Retinal pigment epithelial cell (primary cell): ENCODE data around the gene HSPD1.
A peak's percentile ranks its signal among the peaks of the same experiment; 100 is the strongest.

Source experiments
- DNase-seq: peaks from one replicate; pipeline ENCODE4 v3.0.0-alpha.2; 2010; ENCODE audit warnings: low read depth
- H3K4me3 ChIP-seq: 2 replicates; pipeline ENCODE4 v1.5.1; 2011; ENCODE audit warnings: mild to moderate bottlenecking, low read length, control low read depth, moderate library complexity
- TF ChIP-seq, protein P1 (sequence below): conservative IDR thresholded peaks from 2 replicates; pipeline ENCODE4 v1.5.1; 2011; ENCODE audit warnings: low read depth, low read length, control low read depth, inconsistent platforms

Gene HSPD1

DNA sequence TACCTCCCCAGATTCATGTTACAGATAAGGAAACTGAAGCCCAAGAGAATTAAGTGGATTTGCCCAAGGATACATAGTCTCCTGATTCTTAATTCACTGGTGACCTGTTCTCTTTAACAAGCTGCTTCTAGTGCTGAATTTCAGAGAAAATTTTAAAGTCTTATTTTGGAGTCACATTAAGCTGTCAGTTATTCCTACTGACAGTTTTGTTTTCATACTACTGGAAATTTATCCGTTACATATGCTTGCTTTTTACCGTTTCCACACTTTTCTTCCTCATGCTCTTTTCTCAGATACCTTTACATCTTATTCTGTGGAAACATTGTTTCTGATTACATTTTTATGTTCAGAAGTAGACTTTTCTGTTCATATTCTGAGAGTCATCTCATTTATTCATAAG lies 17.5 kb upstream of the HSPD1 start:
- TF ChIP-seq, protein P1, sequence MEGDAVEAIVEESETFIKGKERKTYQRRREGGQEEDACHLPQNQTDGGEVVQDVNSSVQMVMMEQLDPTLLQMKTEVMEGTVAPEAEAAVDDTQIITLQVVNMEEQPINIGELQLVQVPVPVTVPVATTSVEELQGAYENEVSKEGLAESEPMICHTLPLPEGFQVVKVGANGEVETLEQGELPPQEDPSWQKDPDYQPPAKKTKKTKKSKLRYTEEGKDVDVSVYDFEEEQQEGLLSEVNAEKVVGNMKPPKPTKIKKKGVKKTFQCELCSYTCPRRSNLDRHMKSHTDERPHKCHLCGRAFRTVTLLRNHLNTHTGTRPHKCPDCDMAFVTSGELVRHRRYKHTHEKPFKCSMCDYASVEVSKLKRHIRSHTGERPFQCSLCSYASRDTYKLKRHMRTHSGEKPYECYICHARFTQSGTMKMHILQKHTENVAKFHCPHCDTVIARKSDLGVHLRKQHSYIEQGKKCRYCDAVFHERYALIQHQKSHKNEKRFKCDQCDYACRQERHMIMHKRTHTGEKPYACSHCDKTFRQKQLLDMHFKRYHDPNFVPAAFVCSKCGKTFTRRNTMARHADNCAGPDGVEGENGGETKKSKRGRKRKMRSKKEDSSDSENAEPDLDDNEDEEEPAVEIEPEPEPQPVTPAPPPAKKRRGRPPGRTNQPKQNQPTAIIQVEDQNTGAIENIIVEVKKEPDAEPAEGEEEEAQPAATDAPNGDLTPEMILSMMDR, result no peak
- peak overlapping the region; percentile 95 for H3K4me3 ChIP-seq
- DNase-seq, result no peak

DNA sequence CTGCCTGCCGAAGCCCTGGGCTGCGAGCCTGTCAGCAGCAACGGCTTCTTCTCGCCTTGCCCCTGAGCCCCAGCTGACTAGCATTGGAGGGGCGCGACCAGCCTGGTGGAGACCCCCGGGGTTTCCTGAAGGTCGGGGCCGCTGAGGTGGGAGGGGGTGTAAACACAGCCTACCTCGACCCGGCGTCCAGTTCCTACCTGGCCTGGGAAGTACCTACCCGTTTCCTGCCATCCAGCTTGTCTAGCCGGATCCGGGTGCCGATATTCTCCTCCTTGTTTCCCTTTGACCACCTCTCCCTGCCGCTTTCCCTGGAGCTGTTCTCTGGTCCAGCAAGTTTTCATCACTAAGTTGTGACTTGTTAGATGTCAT lies 16.7 kb upstream of the HSPD1 start:
- H3K4me3 ChIP-seq, result peak overlapping the region; percentile 95
- TF ChIP-seq, protein P1, result no peak
- no peak for DNase-seq

DNA sequence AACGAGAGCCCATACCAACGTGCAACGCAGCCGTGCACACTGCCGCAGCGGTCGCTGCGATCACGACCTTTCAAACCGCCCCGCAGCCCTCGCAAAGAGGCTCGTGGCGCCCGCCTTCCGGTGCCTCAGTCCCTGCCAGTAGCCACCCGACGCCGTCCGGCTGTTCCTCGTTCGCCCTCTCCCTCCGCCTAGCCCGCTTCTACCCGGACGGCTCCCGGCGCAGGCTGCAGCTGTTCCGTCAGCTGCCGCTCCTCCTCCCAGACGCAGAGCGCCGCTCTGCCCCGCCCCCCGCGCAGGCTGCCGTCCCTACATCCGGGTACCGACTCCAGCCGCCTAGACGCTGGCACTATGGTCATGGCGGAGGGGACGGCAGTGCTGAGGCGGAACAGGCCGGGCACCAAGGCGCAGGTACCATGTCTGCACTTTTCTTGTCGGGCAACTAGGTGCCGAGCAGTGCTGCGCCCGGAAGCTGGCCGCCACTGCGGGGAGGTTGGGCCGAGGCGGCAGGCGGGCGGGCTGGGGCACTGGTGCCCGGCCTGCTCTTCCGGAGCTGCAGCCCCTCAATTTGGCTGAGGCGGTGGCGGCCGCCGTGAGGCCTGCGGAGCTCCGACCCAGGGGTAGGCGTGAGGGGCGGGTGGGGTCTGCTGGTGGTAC lies 16.2 kb upstream of the HSPD1 start, which contains the start of gene MOB4:
MOB4 (plus strand) TSS at position 328 of the 654 bp plus-strand sequence; CDS start at position 349, 21 bp downstream.
- peak; percentile 82 for DNase-seq
- TF ChIP-seq, protein P1, result no peak
- H3K4me3 ChIP-seq, result peak within 1 kb of the TSS; percentile 95

DNA sequence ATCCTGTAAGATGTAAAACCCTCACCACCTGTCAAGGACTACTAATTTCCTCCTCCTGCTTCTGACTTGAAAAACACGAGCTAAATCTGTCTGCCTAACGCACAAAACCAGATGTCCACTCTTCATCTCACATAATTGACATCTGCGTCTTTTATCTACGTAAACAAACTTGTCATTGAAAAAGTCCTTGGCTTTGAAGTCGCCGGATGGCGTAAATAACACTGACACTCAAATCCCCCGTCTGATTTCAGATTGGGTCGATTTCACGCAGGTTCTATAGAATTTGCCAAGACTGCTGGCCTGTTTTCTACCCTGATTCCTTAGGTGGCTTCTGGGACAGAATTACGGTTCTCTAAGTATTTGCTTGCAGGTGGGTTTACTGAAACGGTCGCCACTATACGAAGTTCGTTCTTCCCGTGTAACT lies 15.7 kb upstream of the HSPD1 start:
- no peak for DNase-seq
- peak overlapping the region; percentile 95 for H3K4me3 ChIP-seq
- TF ChIP-seq, protein P1, result no peak

DNA sequence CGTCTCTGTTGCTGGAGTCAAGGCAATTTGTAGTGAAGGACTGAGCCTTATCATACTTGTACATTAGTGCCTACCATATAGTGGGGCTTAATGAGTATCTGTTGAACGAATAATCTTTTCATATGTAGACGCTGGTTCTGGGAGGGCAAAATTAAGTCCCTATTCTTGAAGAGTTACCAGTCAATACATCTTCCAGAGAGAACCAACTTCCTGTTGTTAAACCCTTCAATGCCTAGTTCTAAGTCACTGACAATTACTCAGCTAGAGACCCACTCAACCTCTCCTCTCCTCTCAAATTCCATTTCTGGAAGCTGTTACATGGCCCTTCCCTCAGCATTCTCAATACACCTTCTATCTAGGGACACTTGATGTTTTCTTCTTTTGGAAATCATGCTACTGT lies 15.1 kb upstream of the HSPD1 start:
- TF ChIP-seq, protein P1, result no peak
- DNase-seq, result no peak
- no peak overlapping the region for H3K4me3 ChIP-seq

DNA sequence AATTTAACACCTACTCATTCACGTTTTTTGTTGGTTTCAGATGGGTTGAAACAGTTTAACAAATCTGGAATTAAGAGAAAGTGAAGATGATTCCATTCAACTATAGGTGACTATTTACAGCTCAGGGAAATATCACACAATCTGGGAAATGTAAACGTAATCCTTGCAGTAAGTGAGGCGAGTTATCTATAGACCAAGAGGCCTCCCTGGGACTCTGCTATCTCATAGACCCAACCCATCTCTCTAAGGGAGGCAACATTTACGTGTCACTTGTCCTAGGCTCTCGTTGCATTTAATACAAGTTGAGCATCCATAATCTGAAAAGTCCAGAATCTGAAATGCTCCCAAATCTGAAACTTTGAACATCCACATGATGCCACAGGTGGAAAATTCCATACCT lies 14.3 kb upstream of the HSPD1 start:
- TF ChIP-seq, protein P1, result no peak
- no peak for DNase-seq
- H3K4me3 ChIP-seq, result no peak overlapping the region

DNA sequence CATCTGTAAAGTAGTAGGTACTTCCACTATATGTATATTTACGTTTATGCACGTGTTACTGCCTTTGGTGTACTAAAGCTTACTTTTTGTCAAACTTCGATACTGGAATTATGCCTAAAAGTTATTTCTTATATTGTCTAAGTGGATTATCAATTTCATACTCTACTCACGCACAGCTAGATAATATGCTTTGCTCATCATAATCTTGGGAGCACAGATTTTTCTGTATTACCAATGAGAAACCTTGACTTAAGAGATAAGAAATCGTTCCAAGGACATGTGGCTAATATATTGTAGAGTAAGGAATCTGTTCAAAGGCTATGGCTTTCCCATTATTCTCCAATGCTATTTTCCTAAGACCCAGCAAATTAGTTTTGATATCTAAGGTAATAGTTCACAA lies 7.0 kb upstream of the HSPD1 start:
- TF ChIP-seq, protein P1, result no peak
- DNase-seq, result no peak

More for the DNA sequence above, 7.0 kb upstream of the HSPD1 start:
- H3K4me3 ChIP-seq, result no peak overlapping the region
